GM19240 (cell line): ENCODE results near the gene CCL2.

Source experiments
- DNase-seq: peaks from one replicate; pipeline ENCODE4 v3.0.0; 2011; ENCODE audit warnings: low spot score; ENCODE audit not compliant: insufficient read length

CCL2 gene

GRCh38 chr17:34261568-34262337, 6.7 kb downstream of the CCL2 start:
- no peak for DNase-seq

GRCh38 chr17:34265711-34266110, 10.6 kb downstream of the CCL2 start:
- no peak for DNase-seq

DNA sequence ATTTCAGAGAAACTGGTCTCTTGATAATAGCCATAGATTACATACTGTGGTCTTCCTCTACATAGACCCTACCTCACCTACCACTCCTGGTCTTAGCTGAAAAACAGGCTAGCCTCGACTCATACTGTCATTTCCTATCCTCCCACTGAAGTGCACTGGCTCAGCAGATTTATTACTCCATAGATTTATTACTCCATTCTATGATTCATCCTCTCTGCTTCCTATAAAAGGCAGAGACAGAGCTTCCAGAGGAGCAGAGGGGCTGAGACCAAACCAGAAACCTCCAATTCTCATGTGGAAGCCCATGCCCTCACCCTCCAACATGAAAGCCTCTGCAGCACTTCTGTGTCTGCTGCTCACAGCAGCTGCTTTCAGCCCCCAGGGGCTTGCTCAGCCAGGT, 14.9 kb downstream of the CCL2 start, which contains the start of gene CCL7:
CCL7 (plus strand) TSS at position 253 of the 400 bp plus-strand sequence; CDS start at position 323, 70 bp downstream.
- no peak for DNase-seq

DNA sequence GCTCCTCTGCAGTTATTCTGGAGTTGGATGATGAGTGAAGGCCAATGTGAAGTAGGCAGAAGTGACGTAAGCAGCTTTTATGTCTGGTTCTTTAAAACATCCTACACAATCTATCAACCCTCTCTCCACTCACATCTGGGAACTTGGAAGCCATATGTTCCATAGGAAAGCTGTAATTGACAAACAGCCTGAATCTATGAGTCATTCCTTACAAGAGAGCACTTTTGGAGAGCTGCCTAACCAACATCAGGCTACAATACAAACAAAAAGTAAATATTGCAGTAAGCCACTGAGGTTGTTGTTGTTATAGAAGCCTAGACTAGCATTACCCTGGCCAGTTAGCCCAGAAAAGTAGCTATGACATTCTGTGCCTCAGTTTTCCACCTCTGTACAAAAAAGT, 20.8 kb downstream of the CCL2 start:
- no peak for DNase-seq

GRCh38 chr17:34276826-34277225, 21.7 kb downstream of the CCL2 start:
- no peak for DNase-seq

- DNase-seq, result no peak
Measured at GRCh38 chr17:34283571-34283970, 28.5 kb downstream of the CCL2 start.

GRCh38 chr17:34285286-34285792, 30.3 kb downstream of the CCL2 start, which contains the start of gene CCL11:
Gene CCL11 (plus strand): TSS chr17:34285742. CDS start chr17:34285809, 67 bp downstream.
- no peak for DNase-seq

- DNase-seq, result no peak
Measured at GRCh38 chr17:34287875-34288274, 32.8 kb downstream of the CCL2 start.

- DNase-seq, result no peak
Measured at GRCh38 chr17:34290586-34290985, 35.5 kb downstream of the CCL2 start.

GRCh38 chr17:34291721-34292348, 36.8 kb downstream of the CCL2 start:
- no peak for DNase-seq

GRCh38 chr17:34299027-34299426, 43.9 kb downstream of the CCL2 start:
- DNase-seq, result no peak

- no peak for DNase-seq
Measured at GRCh38 chr17:34299956-34300577, 45.0 kb downstream of the CCL2 start.

GRCh38 chr17:34300652-34301370, 45.7 kb downstream of the CCL2 start:
- no peak for DNase-seq

DNA sequence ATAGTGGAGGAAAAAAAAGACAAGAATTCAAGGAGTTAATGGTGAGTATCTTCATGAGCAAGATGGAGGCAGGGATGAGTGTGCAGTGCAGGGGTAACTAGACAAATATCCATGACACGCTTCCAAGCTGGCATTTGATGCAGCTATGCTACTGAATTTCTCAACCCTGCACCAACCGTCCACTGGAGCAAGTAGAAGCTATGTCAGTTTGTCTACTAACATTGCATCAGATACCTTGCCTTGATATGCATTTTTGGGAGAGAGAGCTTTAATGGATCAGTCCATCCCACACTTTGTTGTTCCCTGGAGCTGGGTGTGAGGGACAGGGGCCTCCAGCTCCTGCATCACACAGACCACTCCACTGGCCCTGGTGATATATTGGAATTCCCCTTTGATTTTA, 46.9 kb downstream of the CCL2 start:
- DNase-seq, result no peak

DNA sequence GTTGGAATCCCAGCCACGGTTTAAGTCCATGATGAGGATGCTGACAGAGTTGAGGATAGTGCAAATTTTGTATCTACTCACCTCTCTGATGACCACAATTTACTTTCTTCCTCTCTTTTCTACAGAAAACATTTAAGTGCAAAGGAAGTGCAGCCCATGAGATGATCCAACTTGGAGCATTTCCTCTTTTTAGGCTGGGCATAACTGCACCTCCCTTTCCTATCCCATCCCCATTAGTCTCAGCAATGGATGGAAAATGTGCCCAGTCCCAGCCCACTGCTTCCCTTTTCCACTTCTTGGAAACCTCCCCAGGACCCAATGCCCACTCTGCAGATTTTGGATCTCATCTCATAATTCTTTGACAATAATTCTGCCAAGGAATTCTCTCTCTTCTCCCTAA, 47.6 kb downstream of the CCL2 start:
- no peak for DNase-seq

- no peak for DNase-seq
Measured at GRCh38 chr17:34303606-34304005, 48.5 kb downstream of the CCL2 start.

DNA sequence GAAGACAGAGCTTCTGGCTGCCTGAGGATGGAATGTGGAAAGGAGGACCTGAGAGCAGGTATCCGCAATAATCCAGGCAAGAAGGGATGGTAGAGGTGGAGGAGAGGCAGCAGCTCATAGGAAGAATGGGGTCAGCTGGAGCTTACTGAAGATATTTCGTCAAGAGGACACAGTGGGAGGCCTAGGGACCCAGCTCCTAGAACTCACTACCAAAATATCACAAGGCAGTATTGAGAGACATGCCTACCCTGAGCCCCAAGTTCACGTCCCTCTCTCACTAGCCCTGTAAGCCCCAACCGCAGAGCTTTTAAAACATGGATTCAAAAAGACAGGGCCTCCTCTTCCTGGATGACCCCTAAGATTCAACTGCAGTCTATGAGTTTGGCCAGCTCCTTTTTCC, 50.0 kb downstream of the CCL2 start:
- no peak for DNase-seq

DNA sequence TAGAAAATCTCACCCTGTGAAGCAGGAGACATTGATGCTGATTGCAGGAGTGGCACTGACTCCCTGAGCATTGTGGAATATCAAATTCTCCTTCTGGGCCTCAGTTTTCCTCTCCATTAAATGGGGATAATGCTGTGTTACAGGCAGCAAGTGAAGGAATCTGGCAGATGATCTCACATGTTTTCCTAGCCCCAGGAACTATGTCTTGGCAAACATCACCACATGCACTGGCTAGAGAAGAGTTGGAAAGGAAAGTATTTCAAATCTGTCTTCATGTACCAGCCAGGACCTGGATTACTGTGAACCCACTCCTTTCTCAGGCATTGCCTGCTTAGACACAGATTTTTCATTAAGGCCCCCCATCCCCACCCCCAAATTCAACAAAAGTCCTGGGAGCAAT, 50.5 kb downstream of the CCL2 start:
- DNase-seq, result no peak

- no peak for DNase-seq
Measured at GRCh38 chr17:34306466-34306865, 51.4 kb downstream of the CCL2 start.
